ENCODE results near the gene XPO4.

GRCh38 chr13:20860844-20861243 lies 41.7 kb downstream of the XPO4 start:
- TF ChIP-seq POLR2A (IDR thresholded peaks at IDR 0.05; ENCODE audit: low read depth, low read length) = no peak
- TF ChIP-seq CTCF (IDR thresholded peaks at IDR 0.05; ENCODE audit: extremely low read depth in 1 of 2, insufficient read depth in 1 of 2, low read depth in 1 of 2, low read length in 2 of 2) = no peak
- TF ChIP-seq, protein P1, sequence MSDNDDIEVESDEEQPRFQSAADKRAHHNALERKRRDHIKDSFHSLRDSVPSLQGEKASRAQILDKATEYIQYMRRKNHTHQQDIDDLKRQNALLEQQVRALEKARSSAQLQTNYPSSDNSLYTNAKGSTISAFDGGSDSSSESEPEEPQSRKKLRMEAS (IDR thresholded peaks at IDR 0.05; ENCODE audit: insufficient read depth, insufficient read length) = no peak
- no peak for TF ChIP-seq MYC (IDR thresholded peaks at IDR 0.05; ENCODE audit: low read depth, low read length)

Data from endothelial cell of umbilical vein (primary cell).